ENCODE measurements around the gene FOXC1. TPM values are rescaled to one million over a fixed set of nuclear protein-coding genes. Genes with fewer than 3 reads are reported as not detected.

The FOXC1 gene
- total and polyA plus RNA-seq, 9 donors = 1.1 to 4.1 (median 2.4) TPM

DNA sequence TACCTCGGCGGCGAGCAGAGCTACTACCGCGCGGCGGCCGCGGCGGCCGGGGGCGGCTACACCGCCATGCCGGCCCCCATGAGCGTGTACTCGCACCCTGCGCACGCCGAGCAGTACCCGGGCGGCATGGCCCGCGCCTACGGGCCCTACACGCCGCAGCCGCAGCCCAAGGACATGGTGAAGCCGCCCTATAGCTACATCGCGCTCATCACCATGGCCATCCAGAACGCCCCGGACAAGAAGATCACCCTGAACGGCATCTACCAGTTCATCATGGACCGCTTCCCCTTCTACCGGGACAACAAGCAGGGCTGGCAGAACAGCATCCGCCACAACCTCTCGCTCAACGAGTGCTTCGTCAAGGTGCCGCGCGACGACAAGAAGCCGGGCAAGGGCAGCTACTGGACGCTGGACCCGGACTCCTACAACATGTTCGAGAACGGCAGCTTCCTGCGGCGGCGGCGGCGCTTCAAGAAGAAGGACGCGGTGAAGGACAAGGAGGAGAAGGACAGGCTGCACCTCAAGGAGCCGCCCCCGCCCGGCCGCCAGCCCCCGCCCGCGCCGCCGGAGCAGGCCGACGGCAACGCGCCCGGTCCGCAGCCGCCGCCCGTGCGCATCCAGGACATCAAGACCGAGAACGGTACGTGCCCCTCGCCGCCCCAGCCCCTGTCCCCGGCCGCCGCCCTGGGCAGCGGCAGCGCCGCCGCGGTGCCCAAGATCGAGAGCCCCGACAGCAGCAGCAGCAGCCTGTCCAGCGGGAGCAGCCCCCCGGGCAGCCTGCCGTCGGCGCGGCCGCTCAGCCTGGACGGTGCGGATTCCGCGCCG, 994 bp downstream of the FOXC1 start:
- no peak for DNase-seq
- Histone ChIP-seq H3K36me3 (ENCODE audit: control insufficient read depth, insufficient read depth, low read length) (no peaks in the 10 kb centered on the region), H3K4me3 (ENCODE audit: low read length) (peak overlapping the region; percentile 51), H3K4me1 (ENCODE audit: control insufficient read depth, insufficient read depth, low read length) (peaks cover 38% of the 10 kb centered on the region), H3K27me3 (ENCODE audit: control insufficient read depth, insufficient read depth, low read length) (peaks cover 81% of the 10 kb centered on the region), H3K27ac (ENCODE audit: low read length) (peak overlapping the region; percentile 77), H3K9me3 (replicated peaks; ENCODE audit: control insufficient read depth, low read depth, low read length) (no peaks in the 10 kb centered on the region)
- WGBS (ENCODE audit: insufficient coverage) = under 1% methylated on average over 101 of the region's 101 CpGs

DNA sequence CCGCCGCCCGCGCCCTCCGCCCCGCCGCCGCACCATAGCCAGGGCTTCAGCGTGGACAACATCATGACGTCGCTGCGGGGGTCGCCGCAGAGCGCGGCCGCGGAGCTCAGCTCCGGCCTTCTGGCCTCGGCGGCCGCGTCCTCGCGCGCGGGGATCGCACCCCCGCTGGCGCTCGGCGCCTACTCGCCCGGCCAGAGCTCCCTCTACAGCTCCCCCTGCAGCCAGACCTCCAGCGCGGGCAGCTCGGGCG, 1.5 kb downstream of the FOXC1 start:
- under 1% methylated on average over 32 of the region's 38 CpGs for WGBS (ENCODE audit: insufficient coverage)
- DNase-seq = no peak
- H3K27me3 ChIP-seq (ENCODE audit: control insufficient read depth, insufficient read depth, low read length) = peaks cover 79% of the 10 kb centered on the region
- H3K4me3 ChIP-seq (ENCODE audit: low read length) = no peak overlapping the region
- no peak overlapping the region for H3K27ac ChIP-seq (ENCODE audit: low read length)
- peaks cover 38% of the 10 kb centered on the region for H3K4me1 ChIP-seq (ENCODE audit: control insufficient read depth, insufficient read depth, low read length)
- H3K36me3 ChIP-seq (ENCODE audit: control insufficient read depth, insufficient read depth, low read length) = no peaks in the 10 kb centered on the region
- no peaks in the 10 kb centered on the region for H3K9me3 ChIP-seq (replicated peaks; ENCODE audit: control insufficient read depth, low read depth, low read length)

DNA sequence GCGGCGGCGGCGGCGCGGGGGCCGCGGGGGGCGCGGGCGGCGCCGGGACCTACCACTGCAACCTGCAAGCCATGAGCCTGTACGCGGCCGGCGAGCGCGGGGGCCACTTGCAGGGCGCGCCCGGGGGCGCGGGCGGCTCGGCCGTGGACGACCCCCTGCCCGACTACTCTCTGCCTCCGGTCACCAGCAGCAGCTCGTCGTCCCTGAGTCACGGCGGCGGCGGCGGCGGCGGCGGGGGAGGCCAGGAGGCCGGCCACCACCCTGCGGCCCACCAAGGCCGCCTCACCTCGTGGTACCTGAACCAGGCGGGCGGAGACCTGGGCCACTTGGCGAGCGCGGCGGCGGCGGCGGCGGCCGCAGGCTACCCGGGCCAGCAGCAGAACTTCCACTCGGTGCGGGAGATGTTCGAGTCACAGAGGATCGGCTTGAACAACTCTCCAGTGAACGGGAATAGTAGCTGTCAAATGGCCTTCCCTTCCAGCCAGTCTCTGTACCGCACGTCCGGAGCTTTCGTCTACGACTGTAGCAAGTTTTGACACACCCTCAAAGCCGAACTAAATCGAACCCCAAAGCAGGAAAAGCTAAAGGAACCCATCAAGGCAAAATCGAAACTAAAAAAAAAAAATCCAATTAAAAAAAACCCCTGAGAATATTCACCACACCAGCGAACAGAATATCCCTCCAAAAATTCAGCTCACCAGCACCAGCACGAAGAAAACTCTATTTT, 2.0 kb downstream of the FOXC1 start:
- DNase-seq = peak; percentile 40
- no peak overlapping the region for H3K27ac ChIP-seq (ENCODE audit: low read length)
- 5% methylated on average over 69 of the region's 71 CpGs for WGBS (ENCODE audit: insufficient coverage)

DNA sequence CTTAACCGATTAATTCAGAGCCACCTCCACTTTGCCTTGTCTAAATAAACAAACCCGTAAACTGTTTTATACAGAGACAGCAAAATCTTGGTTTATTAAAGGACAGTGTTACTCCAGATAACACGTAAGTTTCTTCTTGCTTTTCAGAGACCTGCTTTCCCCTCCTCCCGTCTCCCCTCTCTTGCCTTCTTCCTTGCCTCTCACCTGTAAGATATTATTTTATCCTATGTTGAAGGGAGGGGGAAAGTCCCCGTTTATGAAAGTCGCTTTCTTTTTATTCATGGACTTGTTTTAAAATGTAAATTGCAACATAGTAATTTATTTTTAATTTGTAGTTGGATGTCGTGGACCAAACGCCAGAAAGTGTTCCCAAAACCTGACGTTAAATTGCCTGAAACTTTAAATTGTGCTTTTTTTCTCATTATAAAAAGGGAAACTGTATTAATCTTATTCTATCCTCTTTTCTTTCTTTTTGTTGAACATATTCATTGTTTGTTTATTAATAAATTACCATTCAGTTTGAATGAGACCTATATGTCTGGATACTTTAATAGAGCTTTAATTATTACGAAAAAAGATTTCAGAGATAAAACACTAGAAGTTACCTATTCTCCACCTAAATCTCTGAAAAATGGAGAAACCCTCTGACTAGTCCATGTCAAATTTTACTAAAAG, 2.7 kb downstream of the FOXC1 start:
- Histone ChIP-seq H3K4me3 (ENCODE audit: low read length) (peak overlapping the region; percentile 34), H3K36me3 (ENCODE audit: control insufficient read depth, insufficient read depth, low read length) (no peaks in the 10 kb centered on the region), H3K27me3 (ENCODE audit: control insufficient read depth, insufficient read depth, low read length) (peaks cover 79% of the 10 kb centered on the region), H3K27ac (ENCODE audit: low read length) (no peak overlapping the region), H3K9me3 (replicated peaks; ENCODE audit: control insufficient read depth, low read depth, low read length) (no peaks in the 10 kb centered on the region), H3K4me1 (ENCODE audit: control insufficient read depth, insufficient read depth, low read length) (peaks cover 37% of the 10 kb centered on the region)
- no CpG with 5 or more reads among the region's 10 CpGs for WGBS (ENCODE audit: insufficient coverage)
- DNase-seq = no peak

More for the DNA sequence above, 2.0 kb downstream of the FOXC1 start:
- H3K27me3 ChIP-seq (ENCODE audit: control insufficient read depth, insufficient read depth, low read length) = peaks cover 79% of the 10 kb centered on the region
- no peaks in the 10 kb centered on the region for H3K36me3 ChIP-seq (ENCODE audit: control insufficient read depth, insufficient read depth, low read length)
- H3K4me1 ChIP-seq (ENCODE audit: control insufficient read depth, insufficient read depth, low read length) = peaks cover 38% of the 10 kb centered on the region
- H3K4me3 ChIP-seq (ENCODE audit: low read length) = peak overlapping the region; percentile 34
- H3K9me3 ChIP-seq (replicated peaks; ENCODE audit: control insufficient read depth, low read depth, low read length) = no peaks in the 10 kb centered on the region

DNA sequence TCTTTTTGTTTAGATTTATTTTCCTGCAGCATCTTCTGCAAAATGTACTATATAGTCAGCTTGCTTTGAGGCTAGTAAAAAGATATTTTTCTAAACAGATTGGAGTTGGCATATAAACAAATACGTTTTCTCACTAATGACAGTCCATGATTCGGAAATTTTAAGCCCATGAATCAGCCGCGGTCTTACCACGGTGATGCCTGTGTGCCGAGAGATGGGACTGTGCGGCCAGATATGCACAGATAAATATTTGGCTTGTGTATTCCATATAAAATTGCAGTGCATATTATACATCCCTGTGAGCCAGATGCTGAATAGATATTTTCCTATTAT, 3.2 kb downstream of the FOXC1 start:
- no peak for DNase-seq
- no peaks in the 10 kb centered on the region for H3K36me3 ChIP-seq (ENCODE audit: control insufficient read depth, insufficient read depth, low read length)
- no peaks in the 10 kb centered on the region for H3K9me3 ChIP-seq (replicated peaks; ENCODE audit: control insufficient read depth, low read depth, low read length)
- H3K27me3 ChIP-seq (ENCODE audit: control insufficient read depth, insufficient read depth, low read length) = peaks cover 79% of the 10 kb centered on the region
- no peak overlapping the region for H3K4me3 ChIP-seq (ENCODE audit: low read length)
- WGBS (ENCODE audit: insufficient coverage) = no CpG with 5 or more reads among the region's 7 CpGs
- H3K27ac ChIP-seq (ENCODE audit: low read length) = no peak overlapping the region
- peaks cover 34% of the 10 kb centered on the region for H3K4me1 ChIP-seq (ENCODE audit: control insufficient read depth, insufficient read depth, low read length)

DNA sequence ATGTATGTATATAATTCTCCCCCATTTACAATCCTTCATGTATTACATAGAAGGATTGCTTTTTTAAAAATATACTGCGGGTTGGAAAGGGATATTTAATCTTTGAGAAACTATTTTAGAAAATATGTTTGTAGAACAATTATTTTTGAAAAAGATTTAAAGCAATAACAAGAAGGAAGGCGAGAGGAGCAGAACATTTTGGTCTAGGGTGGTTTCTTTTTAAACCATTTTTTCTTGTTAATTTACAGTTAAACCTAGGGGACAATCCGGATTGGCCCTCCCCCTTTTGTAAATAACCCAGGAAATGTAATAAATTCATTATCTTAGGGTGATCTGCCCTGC, 3.6 kb downstream of the FOXC1 start:
- peaks cover 34% of the 10 kb centered on the region for H3K4me1 ChIP-seq (ENCODE audit: control insufficient read depth, insufficient read depth, low read length)
- H3K36me3 ChIP-seq (ENCODE audit: control insufficient read depth, insufficient read depth, low read length) = no peaks in the 10 kb centered on the region
- H3K4me3 ChIP-seq (ENCODE audit: low read length) = peak overlapping the region; percentile 29
- peaks cover 79% of the 10 kb centered on the region for H3K27me3 ChIP-seq (ENCODE audit: control insufficient read depth, insufficient read depth, low read length)
- H3K27ac ChIP-seq (ENCODE audit: low read length) = no peak overlapping the region
- no peaks in the 10 kb centered on the region for H3K9me3 ChIP-seq (replicated peaks; ENCODE audit: control insufficient read depth, low read depth, low read length)
- WGBS (ENCODE audit: insufficient coverage) = no CpG with 5 or more reads among the region's 3 CpGs
- DNase-seq = no peak

DNA sequence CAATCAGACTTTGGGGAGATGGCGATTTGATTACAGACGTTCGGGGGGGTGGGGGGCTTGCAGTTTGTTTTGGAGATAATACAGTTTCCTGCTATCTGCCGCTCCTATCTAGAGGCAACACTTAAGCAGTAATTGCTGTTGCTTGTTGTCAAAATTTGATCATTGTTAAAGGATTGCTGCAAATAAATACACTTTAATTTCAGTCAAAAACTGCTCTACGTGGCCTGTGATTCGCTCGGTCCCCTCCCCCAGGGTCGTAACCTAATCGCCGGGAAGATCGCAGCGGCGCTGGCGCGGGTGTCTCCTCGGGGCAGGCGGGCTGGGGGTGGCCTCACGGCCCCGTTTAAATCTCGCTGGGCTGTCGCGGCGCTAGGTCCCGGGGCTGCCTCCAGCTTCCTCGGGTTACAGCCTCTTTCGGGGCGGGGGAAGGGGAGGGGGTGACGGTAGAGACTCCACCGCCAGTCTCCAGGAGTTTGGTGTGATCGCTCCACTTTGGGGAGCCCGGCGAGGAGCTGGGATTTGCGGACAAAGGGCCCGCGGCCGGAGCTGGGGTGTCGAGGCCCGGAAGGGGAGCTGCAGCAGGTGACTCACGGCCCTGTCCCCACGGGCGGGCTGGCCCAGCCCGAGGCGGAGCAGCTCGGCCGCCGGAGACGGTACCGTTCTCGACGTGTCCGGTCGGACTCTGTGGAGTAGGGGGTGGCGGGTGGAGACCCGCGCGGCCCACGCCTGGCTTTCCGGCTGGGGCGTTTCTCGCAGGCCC, 4.2 kb downstream of the FOXC1 start:
- DNase-seq = peak; percentile 45
- H3K4me1 ChIP-seq (ENCODE audit: control insufficient read depth, insufficient read depth, low read length) = peaks cover 30% of the 10 kb centered on the region
- H3K9me3 ChIP-seq (replicated peaks; ENCODE audit: control insufficient read depth, low read depth, low read length) = no peaks in the 10 kb centered on the region
- 5% methylated on average over 56 of the region's 60 CpGs for WGBS (ENCODE audit: insufficient coverage)
- H3K36me3 ChIP-seq (ENCODE audit: control insufficient read depth, insufficient read depth, low read length) = no peaks in the 10 kb centered on the region
- no peak overlapping the region for H3K27ac ChIP-seq (ENCODE audit: low read length)
- peak overlapping the region; percentile 29 for H3K4me3 ChIP-seq (ENCODE audit: low read length)
- H3K27me3 ChIP-seq (ENCODE audit: control insufficient read depth, insufficient read depth, low read length) = peaks cover 79% of the 10 kb centered on the region

DNA sequence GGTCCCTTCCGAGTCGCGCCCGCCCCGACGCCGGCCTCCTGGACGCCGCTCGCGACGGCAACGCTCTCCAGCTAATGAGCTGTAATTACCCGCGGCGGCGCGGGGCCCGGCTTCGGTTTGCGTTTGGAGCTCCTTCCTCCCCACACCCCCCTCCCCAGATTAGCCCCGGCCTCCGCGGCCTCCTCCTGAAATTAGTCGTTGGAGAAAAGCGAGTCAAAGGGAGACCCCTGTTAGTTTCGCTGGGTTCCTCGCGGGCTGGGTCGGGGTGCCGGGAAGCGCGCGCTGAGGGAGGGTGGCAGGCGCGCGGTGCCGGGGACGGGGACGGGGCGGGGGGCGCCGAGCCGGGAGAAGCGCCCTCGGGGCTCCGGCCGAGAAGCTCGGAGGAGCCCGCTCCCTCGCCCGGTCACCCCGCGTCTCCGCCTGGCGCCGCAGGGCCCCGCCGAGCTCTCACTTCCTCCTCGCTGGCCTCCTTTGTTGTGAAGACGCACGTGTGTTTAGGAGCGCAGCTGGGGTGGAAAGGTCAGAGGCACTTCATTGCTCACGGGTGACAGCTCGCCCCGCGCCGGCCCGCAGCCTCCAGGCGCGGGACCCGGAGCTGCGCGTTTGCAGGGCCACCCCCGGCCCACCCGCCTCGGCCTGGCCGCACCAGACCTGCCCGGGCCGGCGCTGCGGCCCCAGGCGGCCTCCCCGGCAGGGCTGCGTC, 4.9 kb downstream of the FOXC1 start:
- 8% methylated on average over 77 of the region's 85 CpGs for WGBS (ENCODE audit: insufficient coverage)
- Histone ChIP-seq H3K4me3 (ENCODE audit: low read length) (peak overlapping the region; percentile 29), H3K9me3 (replicated peaks; ENCODE audit: control insufficient read depth, low read depth, low read length) (no peaks in the 10 kb centered on the region), H3K36me3 (ENCODE audit: control insufficient read depth, insufficient read depth, low read length) (no peaks in the 10 kb centered on the region), H3K4me1 (ENCODE audit: control insufficient read depth, insufficient read depth, low read length) (peaks cover 30% of the 10 kb centered on the region), H3K27me3 (ENCODE audit: control insufficient read depth, insufficient read depth, low read length) (peaks cover 81% of the 10 kb centered on the region), H3K27ac (ENCODE audit: low read length) (no peak overlapping the region)
- peak; percentile 43 for DNase-seq

DNA sequence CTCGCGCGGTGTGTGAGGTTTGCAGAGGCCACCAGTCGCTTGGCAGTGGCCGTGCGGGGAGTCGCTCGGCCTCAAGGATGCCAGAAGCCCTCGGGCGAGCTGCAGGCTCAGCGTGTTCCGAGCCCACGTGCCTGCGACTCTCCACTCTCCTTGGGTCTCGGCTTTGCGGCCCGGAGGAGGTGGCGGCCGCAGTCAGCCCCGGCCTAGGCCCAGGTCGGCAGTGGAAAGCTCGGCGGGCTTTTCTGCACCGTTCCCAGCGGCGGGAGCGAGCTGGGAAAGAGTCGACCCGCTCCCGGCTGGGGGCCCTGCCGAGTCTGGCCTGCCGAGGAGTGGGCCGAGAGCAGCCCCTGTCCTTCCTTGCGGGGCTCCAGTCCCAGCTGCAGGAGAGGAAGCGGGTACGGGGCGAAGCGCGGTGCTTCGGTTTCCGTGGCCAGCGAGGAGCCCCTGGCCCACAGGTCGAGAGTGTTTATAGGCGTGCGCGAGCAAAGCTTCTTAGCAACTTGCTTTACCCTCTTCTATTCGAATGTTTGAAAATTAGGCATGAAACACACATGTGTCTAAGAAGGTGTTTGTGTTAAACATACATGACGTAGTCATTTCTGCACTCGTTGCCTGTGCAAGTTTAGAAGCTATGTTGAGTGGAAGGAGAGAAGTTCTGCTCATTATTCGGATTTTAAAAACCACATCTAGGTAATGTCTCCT, 5.6 kb downstream of the FOXC1 start:
- WGBS (ENCODE audit: insufficient coverage) = 39% methylated on average over 37 of the region's 50 CpGs
- H3K27me3 ChIP-seq (ENCODE audit: control insufficient read depth, insufficient read depth, low read length) = peaks cover 88% of the 10 kb centered on the region
- H3K4me3 ChIP-seq (ENCODE audit: low read length) = no peak overlapping the region
- peaks cover 36% of the 10 kb centered on the region for H3K4me1 ChIP-seq (ENCODE audit: control insufficient read depth, insufficient read depth, low read length)
- H3K36me3 ChIP-seq (ENCODE audit: control insufficient read depth, insufficient read depth, low read length) = no peaks in the 10 kb centered on the region
- no peak overlapping the region for H3K27ac ChIP-seq (ENCODE audit: low read length)
- H3K9me3 ChIP-seq (replicated peaks; ENCODE audit: control insufficient read depth, low read depth, low read length) = no peaks in the 10 kb centered on the region
- DNase-seq = no peak

Measured in muscle of leg (tissue), 11 donors.